Naive thymus-derived CD4-positive, alpha-beta T cell (primary cell): ENCODE measurements around the gene VIL1. TPM values are rescaled to one million over a fixed set of nuclear protein-coding genes. Genes with fewer than 3 reads are reported as not detected.

Experiments used
- ATAC-seq: fragments of 150-1000 bp; cut with Tn5 transposase; 2 replicates; pipeline ENCODE4 v1.10.0; 2021; ENCODE audit warnings: mild to moderate bottlenecking, moderate library complexity
- CTCF ChIA-PET: fragments of 350-600 bp; sonication (Branson Sonifier 250); formaldehyde crosslinking; loops from one replicate; lab custom pipeline; 2021; ENCODE audit warnings: antibody characterized with exemption; lab: Charles Lee
- POLR2A ChIA-PET: fragments of 350-600 bp; sonication (Branson Sonifier 250); formaldehyde crosslinking; loops from one replicate; lab custom pipeline; 2021; ENCODE audit warnings: antibody characterized with exemption, inconsistent platforms; lab: Charles Lee
- DNase-seq, 9 donors: peaks; one replicate each; pipeline versions ENCODE4 v3.0.0 to v3.0.0-alpha.2; 2020 to 2022; ENCODE audit warnings: mixed read lengths in 1 of 9
- H3K27ac ChIP-seq: one replicate; pipeline ENCODE4 v1.7.0; 2013; ENCODE audit warnings: mild to moderate bottlenecking, low read depth, low read length, moderate library complexity
- H3K27me3 ChIP-seq, 2 donors: one replicate each; pipeline ENCODE4 v1.7.0; 2013; ENCODE audit warnings: low read length in 2 of 2, mild to moderate bottlenecking in 2 of 2, moderate library complexity in 2 of 2; ENCODE audit not compliant: control insufficient read depth in 2 of 2, insufficient read depth in 2 of 2
- H3K36me3 ChIP-seq, 3 experiments: 1 replicate in 2 of 3; 2 replicates in 1 of 3; pipeline ENCODE4 v1.7.0; 2013; ENCODE audit warnings: low read length in 3 of 3, mild to moderate bottlenecking in 3 of 3, moderate library complexity in 1 of 3; ENCODE audit not compliant: insufficient read depth in 3 of 3, control insufficient read depth in 2 of 3
- H3K4me1 ChIP-seq, 2 donors: one replicate each; pipeline ENCODE4 v1.7.0; 2013; ENCODE audit warnings: low read length in 2 of 2, mild to moderate bottlenecking in 2 of 2, moderate library complexity in 1 of 2; ENCODE audit not compliant: control insufficient read depth in 2 of 2, insufficient read depth in 2 of 2
- H3K4me3 ChIP-seq: 2 replicates; pipeline ENCODE4 v1.7.0; 2013; ENCODE audit warnings: mild to moderate bottlenecking, low read length
- H3K9me3 ChIP-seq, 3 experiments: 1 replicate in 2 of 3; 2 replicates in 1 of 3; pipeline ENCODE4 v1.7.0; 2013; ENCODE audit warnings: low read length in 3 of 3; ENCODE audit not compliant: control insufficient read depth in 2 of 3
- H3K27ac Mint-ChIP-seq, 9 donors: one replicate each; pipeline ENCODE4 v1.8.0; 2020 to 2022; ENCODE audit warnings: mixed read lengths in 9 of 9, mild to moderate bottlenecking in 8 of 9, moderate library complexity in 5 of 9, inconsistent platforms in 2 of 9
- H3K27me3 Mint-ChIP-seq, 5 donors: one replicate each; pipeline ENCODE4 v1.8.0; 2021 to 2022; ENCODE audit warnings: mixed read lengths in 5 of 5, mild to moderate bottlenecking in 1 of 5
- H3K36me3 Mint-ChIP-seq, 5 donors: one replicate each; pipeline ENCODE4 v1.8.0; 2020 to 2022; ENCODE audit warnings: mixed read lengths in 5 of 5, mild to moderate bottlenecking in 3 of 5, inconsistent platforms in 1 of 5
- H3K4me1 Mint-ChIP-seq, 7 donors: one replicate each; pipeline ENCODE4 v1.8.0; 2020 to 2022; ENCODE audit warnings: mixed read lengths in 7 of 7, mild to moderate bottlenecking in 3 of 7, inconsistent platforms in 1 of 7
- H3K4me3 Mint-ChIP-seq, 10 donors: one replicate each; pipeline ENCODE4 v1.8.0; 2020 to 2022; ENCODE audit warnings: mild to moderate bottlenecking in 10 of 10, mixed read lengths in 10 of 10, moderate library complexity in 6 of 10, inconsistent platforms in 2 of 10
- H3K9me3 Mint-ChIP-seq, 11 donors: one replicate each; pipeline ENCODE4 v1.8.0; 2020 to 2022; ENCODE audit warnings: mixed read lengths in 11 of 11, mild to moderate bottlenecking in 4 of 11, inconsistent platforms in 1 of 11, moderate library complexity in 1 of 11
- intact Hi-C, 2 donors: fragments of 100-400 bp; cut with micrococcal nuclease; formaldehyde crosslinking; loops; one replicate each; pipeline ENCODE4 v1.15.1; 2023
- polyA plus RNA-seq, 2 donors: library from polyadenylated mRNA; unstranded; fragments of 300-500 nt; fragmentation: Illumina TruSeq; gene quantifications; one replicate each; pipeline ENCODE4 v1.2.3, GENCODE V29; 2021
- total RNA-seq, 6 experiments: library from RNA in 5 of 6; stranded (reverse) in 5 of 6; gene quantifications; 1 replicate in 5 of 6; 2 replicates in 1 of 6; pipeline ENCODE4 v1.2.3 and lab custom pipeline; 2021 to 2026

Gene VIL1
- total and polyA plus RNA-seq, 7 experiments from 2014 or later: 0.10 to 0.69 (median 0.15) TPM; not detected in 2

- peaks cover 0 to 12% (median 0%) of the 10 kb centered on the region in 5 donors for H3K27me3 Mint-ChIP-seq
- intact Hi-C loops: no loop called here
- H3K27ac ChIP-seq: no peak overlapping the region
- ChIA-PET POLR2A (interaction anchor here (1.3 kb wide), 1 partner anchor 17 kb away, joined by 3 read pairs; no protein-coding TSS in a partner anchor), CTCF (interaction anchor here (0.6 to 1.0 kb wide), 2 partner anchors 28 to 31 kb away, joined by 3 to 5 read pairs; partner anchors contain the start of gene CATIP)
- no peak overlapping the region for H3K4me3 ChIP-seq
- H3K9me3 Mint-ChIP-seq: no peaks in the 10 kb centered on the region
- H3K9me3 ChIP-seq: no peaks in the 10 kb centered on the region
- H3K4me1 Mint-ChIP-seq: peaks cover 4 to 7% (median 6%) of the 10 kb centered on the region in 7 donors
- DNase-seq: peak in 6 of 9 donors; percentile 37 to 70 (median 56)
- H3K36me3 Mint-ChIP-seq: no peaks in the 10 kb centered on the region
- H3K36me3 ChIP-seq: no peaks in the 10 kb centered on the region
- H3K27ac Mint-ChIP-seq: peak overlapping the region in 6 of 9 donors; percentile 31 to 95 (median 68)
- no peaks in the 10 kb centered on the region for H3K27me3 ChIP-seq
- ATAC-seq: peak; percentile 61
- H3K4me1 ChIP-seq: no peaks in the 10 kb centered on the region
- H3K4me3 Mint-ChIP-seq: peak overlapping the region; percentile 32 to 72 (median 64)
Observed at GRCh38 chr2:218387369-218388194, 31.3 kb upstream of the VIL1 start.

GRCh38 chr2:218389333-218390150, 29.4 kb upstream of the VIL1 start:
- H3K4me3 ChIP-seq: no peak overlapping the region
- H3K9me3 Mint-ChIP-seq: no peaks in the 10 kb centered on the region
- H3K36me3 ChIP-seq: no peaks in the 10 kb centered on the region
- H3K9me3 ChIP-seq: no peaks in the 10 kb centered on the region
- POLR2A ChIA-PET: interaction anchor here (0.6 to 1.5 kb wide), 4 partner anchors 12 to 88 kb away, joined by 3 to 4 read pairs (median 3); no protein-coding TSS in a partner anchor
- CTCF ChIA-PET: interaction anchor here (0.6 kb wide), 2 partner anchors 70 to 161 kb away, joined by 3 to 7 read pairs; no protein-coding TSS in a partner anchor
- peaks cover 7 to 8% of the 10 kb centered on the region in 2 donors for H3K4me1 ChIP-seq
- no peak overlapping the region for H3K4me3 Mint-ChIP-seq
- peaks cover 6 to 16% (median 14%) of the 10 kb centered on the region in 7 donors for H3K4me1 Mint-ChIP-seq
- peaks cover 0 to 12% (median 0%) of the 10 kb centered on the region in 5 donors for H3K27me3 Mint-ChIP-seq
- no peaks in the 10 kb centered on the region for H3K27me3 ChIP-seq
- H3K27ac Mint-ChIP-seq: peak overlapping the region in 3 of 9 donors; percentile 8 to 61 (median 48)
- intact Hi-C loops: no loop called here
- H3K36me3 Mint-ChIP-seq: no peaks in the 10 kb centered on the region
- H3K27ac ChIP-seq: no peak overlapping the region
- no peak for ATAC-seq
- DNase-seq: no peak

GRCh38 chr2:218391202-218391601, 27.7 kb upstream of the VIL1 start:
- H3K4me1 ChIP-seq: peaks cover 10 to 18% of the 10 kb centered on the region in 2 donors
- CTCF ChIA-PET: no interaction called here
- H3K27ac Mint-ChIP-seq: peak overlapping the region in 1 of 9 donors; percentile 31

GRCh38 chr2:218392459-218392858, 26.5 kb upstream of the VIL1 start:
- intact Hi-C loops: no loop called here
- DNase-seq: no peak
- Mint-ChIP-seq H3K36me3 (peaks cover 0 to 3% (median 0%) of the 10 kb centered on the region in 5 donors), H3K27ac (peak overlapping the region in 2 of 9 donors; percentile 33 to 48), H3K4me3 (peak overlapping the region in 1 of 10 donors; percentile 38), H3K9me3 (no peaks in the 10 kb centered on the region), H3K27me3 (peaks cover 0 to under 1% (median 0%) of the 10 kb centered on the region in 5 donors), H3K4me1 (peaks cover 14 to 36% (median 30%) of the 10 kb centered on the region in 7 donors)
- Histone ChIP-seq H3K4me3 (no peak overlapping the region), H3K27me3 (no peaks in the 10 kb centered on the region), H3K4me1 (peaks cover 20 to 22% of the 10 kb centered on the region in 2 donors), H3K9me3 (no peaks in the 10 kb centered on the region), H3K27ac (no peak overlapping the region), H3K36me3 (no peaks in the 10 kb centered on the region)
- no peak for ATAC-seq
- POLR2A ChIA-PET: interaction anchor here (0.6 to 0.8 kb wide), 2 partner anchors 34 to 784 kb away, joined by 3 to 4 read pairs; partner anchors contain the start of gene CNPPD1
- CTCF ChIA-PET: interaction anchor here (0.6 to 3.4 kb wide), 4 partner anchors 9 to 84 kb away, joined by 4 to 19 read pairs (median 8); no protein-coding TSS in a partner anchor

More at GRCh38 chr2:218391202-218391601, 27.7 kb upstream of the VIL1 start:
- Mint-ChIP-seq H3K4me3 (no peak overlapping the region), H3K36me3 (no peaks in the 10 kb centered on the region), H3K27me3 (peaks cover 0 to 9% (median 0%) of the 10 kb centered on the region in 5 donors), H3K9me3 (no peaks in the 10 kb centered on the region), H3K4me1 (peaks cover 10 to 29% (median 27%) of the 10 kb centered on the region in 7 donors)
- H3K9me3 ChIP-seq: no peaks in the 10 kb centered on the region
- POLR2A ChIA-PET: interaction anchor here (0.6 kb wide), 1 partner anchor 29 kb away, joined by 3 read pairs; no protein-coding TSS in a partner anchor
- H3K4me3 ChIP-seq: no peak overlapping the region
- no peaks in the 10 kb centered on the region for H3K27me3 ChIP-seq
- ATAC-seq (no peak), DNase-seq (no peak)
- H3K27ac ChIP-seq: no peak overlapping the region
- no peaks in the 10 kb centered on the region for H3K36me3 ChIP-seq
- intact Hi-C loops: no loop called here

GRCh38 chr2:218392891-218393462, 25.9 kb upstream of the VIL1 start:
- peak overlapping the region in 3 of 9 donors; percentile 22 to 74 (median 50) for H3K27ac Mint-ChIP-seq
- peaks cover 0 to 3% (median 0%) of the 10 kb centered on the region in 5 donors for H3K36me3 Mint-ChIP-seq
- peaks cover 16 to 39% (median 35%) of the 10 kb centered on the region in 7 donors for H3K4me1 Mint-ChIP-seq
- Histone ChIP-seq H3K27ac (no peak overlapping the region), H3K27me3 (no peaks in the 10 kb centered on the region), H3K4me3 (no peak overlapping the region), H3K36me3 (no peaks in the 10 kb centered on the region), H3K9me3 (no peaks in the 10 kb centered on the region), H3K4me1 (peaks cover 25 to 28% of the 10 kb centered on the region in 2 donors)
- ChIA-PET CTCF (interaction anchor here (0.6 to 3.4 kb wide), 10 partner anchors 10 to 120 kb away, joined by 3 to 19 read pairs (median 4); no protein-coding TSS in a partner anchor), POLR2A (interaction anchor here (0.6 to 3.5 kb wide), 5 partner anchors 24 to 783 kb away, joined by 3 to 13 read pairs (median 4); partner anchors contain the start of gene CNPPD1)
- intact Hi-C loops: no loop called here
- DNase-seq: no peak
- no peak overlapping the region for H3K4me3 Mint-ChIP-seq
- H3K9me3 Mint-ChIP-seq: no peaks in the 10 kb centered on the region
- no peak for ATAC-seq
- no peaks in the 10 kb centered on the region for H3K27me3 Mint-ChIP-seq
